ENCODE measurements around the gene TRMT13.
"Not testable (repeated sequence)": the region's sequence is repeated elsewhere in the genome, so short reads cannot be mapped to it uniquely, and the experiment has no call there.

TRMT13 gene

GRCh38 chr1:100164216-100164615, 31.3 kb downstream of the TRMT13 start:
- DNase-seq (ENCODE audit: low read depth in 2 of 2) = no peak

- DNase-seq (ENCODE audit: low read depth in 2 of 2) = no peak
Observed at GRCh38 chr1:100164702-100165101, 31.7 kb downstream of the TRMT13 start.

- no peak for DNase-seq (ENCODE audit: low read depth in 2 of 2)
Observed at GRCh38 chr1:100168051-100168450, 35.1 kb downstream of the TRMT13 start.

GRCh38 chr1:100177295-100178041, 44.5 kb downstream of the TRMT13 start:
- DNase-seq (ENCODE audit: low read depth in 2 of 2) = no peak

GRCh38 chr1:100178091-100178490, 45.1 kb downstream of the TRMT13 start, which contains the start of gene LRRC39:
TSS of gene LRRC39 (minus strand) at chr1:100178256. CDS start at chr1:100168516, 9,740 bp downstream.
- DNase-seq (ENCODE audit: low read depth in 2 of 2) = no peak

GRCh38 chr1:100183370-100183769, 50.4 kb downstream of the TRMT13 start:
- DNase-seq (ENCODE audit: low read depth in 2 of 2) = no peak

GRCh38 chr1:100184536-100184935, 51.6 kb downstream of the TRMT13 start:
- no peak for DNase-seq (ENCODE audit: low read depth in 2 of 2)

GRCh38 chr1:100187912-100188311, 54.9 kb downstream of the TRMT13 start:
- no peak for DNase-seq (ENCODE audit: low read depth in 2 of 2)

- DNase-seq (ENCODE audit: low read depth in 2 of 2) = no peak
Observed at GRCh38 chr1:100188617-100189016, 55.7 kb downstream of the TRMT13 start.

GRCh38 chr1:100198596-100198995, 65.6 kb downstream of the TRMT13 start:
- no peak for DNase-seq (ENCODE audit: low read depth in 2 of 2)

- not testable (repeated sequence) for DNase-seq (ENCODE audit: low read depth in 2 of 2)
Observed at GRCh38 chr1:100200060-100200459, 67.1 kb downstream of the TRMT13 start.

Data from activated CD4-positive, alpha-beta T cell treated with anti-CD3 and anti-CD28 coated beads for 24 hours (primary cell).